H9 (cell line): ENCODE data around the gene GAREM1. TPM values are rescaled to one million over a fixed set of nuclear protein-coding genes. Genes with fewer than 3 reads are reported as not detected.

Experiments used
- DNase-seq: peaks from one replicate; pipeline ENCODE4 v3.0.0-alpha.2; 2017
- H2AFZ ChIP-seq: one replicate; pipeline ENCODE4 v1.6.1; 2013; ENCODE audit warnings: mild to moderate bottlenecking, low read length, control low read depth, moderate library complexity
- H2AK5ac ChIP-seq: 2 replicates; pipeline ENCODE4 v1.6.1; 2013; ENCODE audit warnings: low read length, control low read depth, mixed read lengths; ENCODE audit not compliant: insufficient read length
- H2BK120ac ChIP-seq: one replicate; pipeline ENCODE4 v1.6.1; 2013; ENCODE audit warnings: low read depth, mild to moderate bottlenecking, low read length, control low read depth, inconsistent platforms; ENCODE audit not compliant: poor library complexity, severe bottlenecking
- H2BK12ac ChIP-seq: 2 replicates; pipeline ENCODE4 v1.6.1; 2013; ENCODE audit warnings: low read length, control low read depth, mixed read lengths, low read depth; ENCODE audit not compliant: insufficient read length
- H2BK15ac ChIP-seq: 2 replicates; pipeline ENCODE4 v1.6.1; 2013; ENCODE audit warnings: low read depth, low read length, control low read depth
- H2BK20ac ChIP-seq: one replicate; pipeline ENCODE4 v1.6.1; 2013; ENCODE audit warnings: low read depth, mild to moderate bottlenecking, low read length, control low read depth, inconsistent platforms; ENCODE audit not compliant: poor library complexity, severe bottlenecking
- H2BK5ac ChIP-seq: 2 replicates; pipeline ENCODE4 v1.6.1; 2013; ENCODE audit warnings: low read length, control low read depth, mixed read lengths; ENCODE audit not compliant: insufficient read length
- H3K14ac ChIP-seq: 2 replicates; pipeline ENCODE4 v1.6.1; 2013; ENCODE audit warnings: low read length, control low read depth; ENCODE audit not compliant: insufficient read depth
- H3K18ac ChIP-seq: 2 replicates; pipeline ENCODE4 v1.6.1; 2013; ENCODE audit warnings: low read depth, mild to moderate bottlenecking, mixed read lengths, low read length, control low read depth; ENCODE audit not compliant: insufficient read length
- H3K23ac ChIP-seq: 2 replicates; pipeline ENCODE4 v1.6.1; 2013; ENCODE audit warnings: low read length, control low read depth, mixed read lengths, low read depth; ENCODE audit not compliant: insufficient read length
- H3K23me2 ChIP-seq: 2 replicates; pipeline ENCODE4 v1.6.1; 2013; ENCODE audit warnings: low read depth, mild to moderate bottlenecking, mixed read lengths, low read length, control low read depth; ENCODE audit not compliant: insufficient read length, poor library complexity, severe bottlenecking
- H3K27ac ChIP-seq: 2 replicates; pipeline ENCODE4 v1.5.1; 2013; ENCODE audit warnings: low read length, control low read depth, mixed read lengths, low read depth; ENCODE audit not compliant: insufficient read length
- H3K27me3 ChIP-seq: 2 replicates; pipeline ENCODE4 v1.6.1; 2013; ENCODE audit warnings: low read length, control low read depth, inconsistent platforms; ENCODE audit not compliant: insufficient read depth
- H3K4ac ChIP-seq: 2 replicates; pipeline ENCODE4 v1.6.1; 2013; ENCODE audit warnings: low read depth, mild to moderate bottlenecking, control low read depth, inconsistent platforms, low read length, moderate library complexity
- H3K4me1 ChIP-seq: 2 replicates; pipeline ENCODE4 v1.6.1; 2013; ENCODE audit warnings: low read length, control low read depth, inconsistent platforms; ENCODE audit not compliant: insufficient read depth
- H3K4me2 ChIP-seq: 2 replicates; pipeline ENCODE4 v1.6.1; 2013; ENCODE audit warnings: low read length, control low read depth, mixed read lengths; ENCODE audit not compliant: insufficient read length, insufficient read depth
- H3K56ac ChIP-seq: 2 replicates; pipeline ENCODE4 v1.6.1; 2013; ENCODE audit warnings: low read depth, mild to moderate bottlenecking, mixed read lengths, low read length, control low read depth; ENCODE audit not compliant: insufficient read length
- H3K79me1 ChIP-seq: 2 replicates; pipeline ENCODE4 v1.6.1; 2013; ENCODE audit warnings: low read depth, mild to moderate bottlenecking, moderate library complexity, low read length, control low read depth, inconsistent platforms; ENCODE audit not compliant: insufficient read depth, poor library complexity, severe bottlenecking
- H3K79me2 ChIP-seq: 2 replicates; pipeline ENCODE4 v1.6.1; 2013; ENCODE audit warnings: low read length, control low read depth, inconsistent platforms; ENCODE audit not compliant: insufficient read depth
- H3K9ac ChIP-seq: 2 replicates; pipeline ENCODE4 v1.6.1; 2013; ENCODE audit warnings: low read length, control low read depth, mixed read lengths; ENCODE audit not compliant: insufficient read length; ENCODE audit errors: extremely low read depth
- H3K9me3 ChIP-seq: one replicate; pipeline ENCODE4 v1.6.1; 2013; ENCODE audit warnings: low read depth, low read length, inconsistent platforms; ENCODE audit not compliant: control insufficient read depth
- H3T11ph ChIP-seq: one replicate; pipeline ENCODE4 v1.6.1; 2013; ENCODE audit warnings: mild to moderate bottlenecking, low read length, control low read depth, inconsistent platforms
- H4K20me1 ChIP-seq: one replicate; pipeline ENCODE4 v1.6.1; 2013; ENCODE audit not compliant: control insufficient read depth, insufficient read length, insufficient read depth
- H4K5ac ChIP-seq: 2 replicates; pipeline ENCODE4 v1.6.1; 2013; ENCODE audit warnings: low read depth, mild to moderate bottlenecking, mixed read lengths, low read length, control low read depth; ENCODE audit not compliant: insufficient read length
- H4K8ac ChIP-seq: replicated peaks from 2 replicates; pipeline ENCODE4 v1.6.1; 2013; ENCODE audit warnings: low read length, control low read depth, mixed read lengths, low read depth; ENCODE audit not compliant: insufficient read length
- H4K91ac ChIP-seq: 2 replicates; pipeline ENCODE4 v1.6.1; 2013; ENCODE audit warnings: low read depth, mild to moderate bottlenecking, moderate library complexity, mixed read lengths, low read length, control low read depth; ENCODE audit not compliant: insufficient read length
- H3K27ac Mint-ChIP-seq, 3 experiments: 2 replicates in 2 of 3; 3 replicates in 1 of 3; pipeline ENCODE4 v1.8.0; 2020 to 2021; ENCODE audit warnings: mixed read lengths in 3 of 3, mild to moderate bottlenecking in 1 of 3, moderate library complexity in 1 of 3
- H3K27me3 Mint-ChIP-seq: 2 replicates; pipeline ENCODE4 v1.8.0; 2021; ENCODE audit warnings: low read depth, mild to moderate bottlenecking, moderate library complexity, mixed read lengths
- H3K36me3 Mint-ChIP-seq, 3 experiments: 2 replicates in 2 of 3; 3 replicates in 1 of 3; pipeline ENCODE4 v1.8.0; 2020 to 2021; ENCODE audit warnings: low read depth in 3 of 3, mixed read lengths in 3 of 3; ENCODE audit not compliant: insufficient read depth in 1 of 3
- H3K4me1 Mint-ChIP-seq, 2 experiments: 2 replicates each; pipeline ENCODE4 v1.8.0; 2020; ENCODE audit warnings: mixed read lengths in 2 of 2
- H3K4me3 Mint-ChIP-seq, 2 experiments: 2 replicates in 1 of 2; 3 replicates in 1 of 2; pipeline ENCODE4 v1.8.0; 2020 to 2021; ENCODE audit warnings: mild to moderate bottlenecking in 2 of 2, mixed read lengths in 2 of 2, moderate library complexity in 1 of 2
- H3K9me3 Mint-ChIP-seq, 2 experiments: 2 replicates in 1 of 2; 3 replicates in 1 of 2; pipeline ENCODE4 v1.8.0; 2020; ENCODE audit warnings: mild to moderate bottlenecking in 2 of 2, mixed read lengths in 2 of 2, moderate library complexity in 1 of 2
- WGBS: extraction: QIAGEN DNeasy Blood & Tissue Kit; methylation state at CpG from one replicate; pipeline ENCODE4 v1.1.7; 2013; ENCODE audit warnings: missing lambda C conversion rate, low lambda C conversion rate, mixed read lengths; ENCODE audit not compliant: insufficient read length; ENCODE audit errors: extremely low coverage; 5-methylcytosine and 5-hydroxymethylcytosine counted together
- total RNA-seq: library from RNA; stranded (reverse); gene quantifications from 2 replicates; pipeline ENCODE4 v1.2.1, GENCODE V29; 2021
- TF ChIP-seq, protein P1 (sequence below): fragments of 200-600 bp; sonication (generic); conservative IDR thresholded peaks from 3 replicates; pipeline ENCODE4 v1.8.0; 2021; ENCODE audit warnings: antibody characterized with exemption, mild to moderate bottlenecking

Gene GAREM1
- total RNA-seq, 1 experiment from 2014 or later = 4.4 TPM

GRCh38 chr18:32321826-32322225 lies 148.9 kb downstream of the GAREM1 start:
- H2BK5ac ChIP-seq = no peak overlapping the region
- H3K9ac ChIP-seq = no peak overlapping the region
- H3K23me2 ChIP-seq = peaks cover 3% of the 10 kb centered on the region
- H4K91ac ChIP-seq = no peak overlapping the region
- no peaks in the 10 kb centered on the region for H3K27me3 ChIP-seq
- H3K56ac ChIP-seq = no peak overlapping the region
- H3K79me1 ChIP-seq = no peaks in the 10 kb centered on the region
- DNase-seq = no peak
- Mint-ChIP-seq H3K4me3 (no peak overlapping the region), H3K36me3 (no peaks in the 10 kb centered on the region), H3K27me3 (no peaks in the 10 kb centered on the region), H3K9me3 (no peaks in the 10 kb centered on the region), H3K27ac (no peak overlapping the region), H3K4me1 (peaks cover 13% of the 10 kb centered on the region in 2 experiments)
- H2BK20ac ChIP-seq = no peak overlapping the region
- H2AFZ ChIP-seq = no peak overlapping the region
- H2BK12ac ChIP-seq = no peak overlapping the region
- no peaks in the 10 kb centered on the region for H3K79me2 ChIP-seq
- H4K5ac ChIP-seq = no peak overlapping the region
- H3K27ac ChIP-seq = no peak overlapping the region
- H2BK15ac ChIP-seq = no peak overlapping the region
- H3K14ac ChIP-seq = no peak overlapping the region
- no peak overlapping the region for H4K8ac ChIP-seq
- no peak overlapping the region for H3K18ac ChIP-seq
- no peak overlapping the region for H2BK120ac ChIP-seq
- H3K23ac ChIP-seq = no peak overlapping the region
- no peak overlapping the region for H2AK5ac ChIP-seq
- TF ChIP-seq, protein P1, sequence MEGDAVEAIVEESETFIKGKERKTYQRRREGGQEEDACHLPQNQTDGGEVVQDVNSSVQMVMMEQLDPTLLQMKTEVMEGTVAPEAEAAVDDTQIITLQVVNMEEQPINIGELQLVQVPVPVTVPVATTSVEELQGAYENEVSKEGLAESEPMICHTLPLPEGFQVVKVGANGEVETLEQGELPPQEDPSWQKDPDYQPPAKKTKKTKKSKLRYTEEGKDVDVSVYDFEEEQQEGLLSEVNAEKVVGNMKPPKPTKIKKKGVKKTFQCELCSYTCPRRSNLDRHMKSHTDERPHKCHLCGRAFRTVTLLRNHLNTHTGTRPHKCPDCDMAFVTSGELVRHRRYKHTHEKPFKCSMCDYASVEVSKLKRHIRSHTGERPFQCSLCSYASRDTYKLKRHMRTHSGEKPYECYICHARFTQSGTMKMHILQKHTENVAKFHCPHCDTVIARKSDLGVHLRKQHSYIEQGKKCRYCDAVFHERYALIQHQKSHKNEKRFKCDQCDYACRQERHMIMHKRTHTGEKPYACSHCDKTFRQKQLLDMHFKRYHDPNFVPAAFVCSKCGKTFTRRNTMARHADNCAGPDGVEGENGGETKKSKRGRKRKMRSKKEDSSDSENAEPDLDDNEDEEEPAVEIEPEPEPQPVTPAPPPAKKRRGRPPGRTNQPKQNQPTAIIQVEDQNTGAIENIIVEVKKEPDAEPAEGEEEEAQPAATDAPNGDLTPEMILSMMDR = no peak
- no peak overlapping the region for H3K4me2 ChIP-seq
- H3T11ph ChIP-seq = no peak overlapping the region
- no peaks in the 10 kb centered on the region; the same call in 1 of the 2 replicates for H3K4me1 ChIP-seq
- no peaks in the 10 kb centered on the region for H3K9me3 ChIP-seq
- no peak overlapping the region for H3K4ac ChIP-seq
- no CpG with 5 or more reads among the region's 1 CpG for WGBS
- H4K20me1 ChIP-seq = no peaks in the 10 kb centered on the region
